SKM-1 (cell line): ENCODE results near the gene ZNF700.
"Not testable (repeated sequence)": the region's sequence is repeated elsewhere in the genome, so short reads cannot be mapped to it uniquely, and the experiment has no call there.

Experiments used
- DNase-seq: peaks from one replicate; lab custom pipeline; 2025; ENCODE audit not compliant: unreplicated experiment; lab: John Stamatoyannopoulos, UW

ZNF700 gene

DNA sequence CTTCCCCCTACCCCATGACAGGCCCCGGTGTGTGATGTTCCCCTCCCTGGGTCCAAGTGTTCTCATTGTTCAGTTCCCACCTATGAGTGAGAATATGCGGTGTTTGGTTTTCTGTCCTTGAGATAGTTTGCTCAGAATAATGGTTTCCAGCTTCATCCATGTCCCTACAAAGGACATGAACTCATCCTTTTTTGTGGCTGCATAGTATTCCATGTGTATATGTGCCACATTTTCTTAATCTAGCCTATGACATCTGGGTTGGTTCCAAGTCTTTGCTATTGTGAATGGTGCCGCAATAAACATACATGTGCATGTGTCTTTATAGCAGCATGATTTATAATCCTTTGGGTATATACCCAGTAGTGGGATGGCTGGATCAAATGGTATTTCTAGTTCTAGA, 13.5 kb downstream of the ZNF700 start:
- not testable (repeated sequence) for DNase-seq

DNA sequence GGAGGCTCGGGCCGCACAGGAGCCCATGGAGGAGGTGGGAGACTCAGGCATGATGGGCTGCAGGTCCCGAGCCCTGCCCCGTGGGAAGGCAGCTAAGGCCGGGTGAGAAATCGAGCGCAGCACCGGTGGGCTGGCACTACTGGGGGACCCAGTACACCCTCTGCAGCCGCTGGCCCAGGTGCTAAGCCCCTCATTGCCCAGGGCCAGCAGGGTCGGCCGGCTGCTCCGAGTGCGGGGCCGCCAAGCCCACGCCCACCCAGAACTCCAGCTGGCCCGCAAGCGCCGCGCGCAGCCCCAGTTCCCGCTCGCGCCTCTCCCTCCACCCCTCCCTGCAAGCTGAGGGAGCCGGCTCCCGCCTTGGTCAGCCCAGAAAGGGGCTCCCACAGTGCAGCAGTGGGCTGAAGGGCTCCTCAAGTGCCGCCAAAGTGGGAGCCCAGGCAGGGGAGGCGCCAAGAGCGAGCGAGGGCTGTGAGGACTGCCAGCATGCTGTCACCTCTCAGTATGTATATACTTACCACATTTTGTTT, 16.5 kb downstream of the ZNF700 start:
- DNase-seq, result not testable (repeated sequence)

DNA sequence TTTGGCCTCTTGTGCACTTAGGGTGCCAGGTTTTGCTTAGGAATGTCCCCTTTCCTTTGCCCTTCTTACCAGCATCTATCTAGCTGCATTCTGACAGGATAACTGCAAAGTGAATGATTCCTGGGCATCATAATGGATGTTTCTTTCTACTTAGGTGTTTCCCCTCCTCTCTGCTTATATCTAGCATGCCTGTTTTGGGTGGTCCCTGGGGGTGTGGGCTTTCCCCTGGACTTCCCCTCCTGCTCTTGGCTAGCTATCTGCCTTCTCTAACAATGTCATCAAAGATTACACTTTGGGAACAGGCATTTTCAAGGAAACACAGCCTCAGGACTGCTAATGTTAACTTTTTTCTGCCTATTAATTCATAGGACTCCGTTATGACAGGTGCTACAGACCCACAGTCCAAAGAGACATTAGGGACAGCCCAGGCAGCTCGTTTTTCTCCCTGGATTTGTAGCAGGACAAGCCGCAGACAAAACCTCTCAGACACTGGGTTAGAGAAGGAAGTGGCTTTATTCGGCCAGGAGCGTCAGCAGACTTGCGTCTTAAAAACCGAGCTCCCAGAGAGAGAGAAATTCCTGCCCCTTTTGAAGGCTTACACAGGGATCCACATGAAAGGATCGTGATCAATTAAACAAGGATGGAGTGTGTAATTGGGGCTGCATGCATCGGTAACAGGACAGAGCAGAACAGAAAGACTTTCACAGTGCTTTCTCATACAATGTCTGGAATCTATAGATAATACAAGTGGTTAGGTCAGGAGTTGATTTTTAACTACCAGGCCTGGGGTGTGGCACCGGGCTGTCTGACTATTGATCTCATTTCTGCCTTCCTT, 17.3 kb downstream of the ZNF700 start:
- no peak for DNase-seq

DNA sequence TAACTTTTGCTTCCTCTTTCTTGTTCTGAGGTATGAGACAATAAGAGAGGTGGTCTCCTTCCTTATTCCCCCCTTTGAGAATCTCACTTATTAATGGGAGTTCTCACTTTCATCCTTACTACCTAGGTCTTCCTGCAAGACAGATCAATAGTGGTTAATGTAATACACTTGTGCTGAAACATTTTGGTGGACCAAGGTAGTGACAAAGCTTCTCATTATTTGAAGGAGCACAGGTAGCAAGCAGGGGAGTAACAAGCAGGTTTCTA, 17.9 kb downstream of the ZNF700 start:
- no peak for DNase-seq

DNA sequence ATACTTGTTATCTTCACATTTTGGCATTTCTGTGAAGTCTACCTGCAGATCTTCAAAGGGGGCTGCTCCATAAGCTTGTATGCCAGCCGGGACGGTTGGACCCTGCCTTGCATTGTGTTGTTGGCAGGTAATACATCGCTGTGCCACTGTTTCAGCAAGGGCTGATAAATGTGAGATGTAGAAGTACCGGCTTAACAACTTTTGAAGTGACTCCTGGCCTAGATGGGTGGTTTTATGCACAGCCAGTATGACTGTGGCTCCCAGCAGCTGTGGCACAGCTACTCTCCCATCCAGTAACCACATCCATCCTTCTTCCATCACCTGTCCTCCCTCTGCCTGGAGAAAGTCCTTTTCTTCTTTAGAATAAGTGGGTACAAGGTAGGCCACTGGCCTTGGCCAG, 19.7 kb downstream of the ZNF700 start:
- DNase-seq, result no peak

DNA sequence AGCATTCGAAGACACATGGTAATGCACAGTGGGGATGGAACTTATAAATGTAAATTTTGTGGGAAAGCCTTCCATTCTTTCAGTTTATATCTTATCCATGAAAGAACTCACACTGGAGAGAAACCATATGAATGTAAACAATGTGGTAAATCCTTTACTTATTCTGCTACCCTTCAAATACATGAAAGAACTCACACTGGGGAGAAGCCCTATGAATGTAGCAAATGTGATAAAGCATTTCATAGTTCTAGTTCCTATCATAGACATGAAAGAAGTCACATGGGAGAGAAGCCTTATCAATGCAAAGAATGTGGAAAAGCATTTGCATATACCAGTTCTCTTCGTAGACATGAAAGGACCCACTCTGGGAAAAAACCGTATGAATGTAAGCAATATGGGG, 23.7 kb downstream of the ZNF700 start:
- DNase-seq, result no peak

DNA sequence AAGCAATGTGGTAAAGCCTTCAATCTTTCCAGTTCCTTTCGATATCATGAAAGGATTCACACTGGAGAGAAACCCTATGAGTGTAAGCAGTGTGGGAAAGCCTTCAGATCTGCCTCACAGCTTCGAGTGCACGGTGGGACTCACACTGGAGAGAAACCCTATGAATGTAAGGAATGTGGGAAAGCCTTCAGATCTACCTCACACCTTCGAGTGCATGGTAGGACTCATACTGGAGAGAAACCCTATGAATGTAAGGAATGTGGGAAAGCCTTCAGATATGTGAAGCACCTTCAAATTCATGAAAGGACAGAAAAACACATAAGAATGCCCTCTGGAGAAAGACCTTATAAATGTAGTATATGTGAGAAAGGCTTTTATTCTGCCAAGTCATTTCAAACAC, 24.3 kb downstream of the ZNF700 start:
- DNase-seq, result no peak

DNA sequence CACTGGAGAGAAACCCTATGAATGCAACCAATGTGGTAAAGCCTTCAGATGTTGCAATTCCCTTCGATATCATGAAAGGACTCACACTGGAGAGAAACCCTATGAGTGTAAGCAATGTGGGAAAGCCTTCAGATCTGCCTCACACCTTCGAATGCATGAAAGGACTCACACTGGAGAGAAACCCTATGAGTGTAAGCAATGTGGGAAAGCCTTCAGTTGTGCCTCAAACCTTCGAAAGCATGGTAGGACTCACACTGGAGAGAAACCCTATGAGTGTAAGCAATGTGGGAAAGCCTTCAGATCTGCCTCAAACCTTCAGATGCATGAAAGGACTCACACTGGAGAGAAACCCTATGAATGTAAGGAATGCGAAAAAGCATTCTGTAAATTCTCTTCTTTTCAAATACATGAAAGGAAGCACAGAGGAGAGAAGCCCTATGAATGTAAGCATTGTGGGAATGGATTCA, 24.7 kb downstream of the ZNF700 start:
- DNase-seq, result not testable (repeated sequence)

DNA sequence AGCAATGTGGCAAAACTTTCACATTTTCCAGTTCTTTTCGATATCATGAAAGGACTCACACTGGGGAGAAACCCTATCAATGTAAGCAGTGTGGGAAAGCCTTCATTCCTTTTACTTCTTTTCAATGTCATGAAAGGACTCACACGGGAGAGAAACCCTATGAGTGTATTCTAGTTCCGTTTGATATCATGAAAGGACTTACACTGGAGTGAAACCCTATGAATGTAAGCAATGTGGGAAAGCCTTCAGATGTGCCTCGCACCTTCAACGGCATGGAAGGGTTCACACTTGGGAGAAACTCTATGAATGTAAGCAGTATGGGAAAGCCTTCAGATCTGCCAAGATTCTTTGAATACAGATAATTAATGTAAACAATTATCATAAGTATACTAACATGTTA, 25.4 kb downstream of the ZNF700 start:
- no peak for DNase-seq

DNA sequence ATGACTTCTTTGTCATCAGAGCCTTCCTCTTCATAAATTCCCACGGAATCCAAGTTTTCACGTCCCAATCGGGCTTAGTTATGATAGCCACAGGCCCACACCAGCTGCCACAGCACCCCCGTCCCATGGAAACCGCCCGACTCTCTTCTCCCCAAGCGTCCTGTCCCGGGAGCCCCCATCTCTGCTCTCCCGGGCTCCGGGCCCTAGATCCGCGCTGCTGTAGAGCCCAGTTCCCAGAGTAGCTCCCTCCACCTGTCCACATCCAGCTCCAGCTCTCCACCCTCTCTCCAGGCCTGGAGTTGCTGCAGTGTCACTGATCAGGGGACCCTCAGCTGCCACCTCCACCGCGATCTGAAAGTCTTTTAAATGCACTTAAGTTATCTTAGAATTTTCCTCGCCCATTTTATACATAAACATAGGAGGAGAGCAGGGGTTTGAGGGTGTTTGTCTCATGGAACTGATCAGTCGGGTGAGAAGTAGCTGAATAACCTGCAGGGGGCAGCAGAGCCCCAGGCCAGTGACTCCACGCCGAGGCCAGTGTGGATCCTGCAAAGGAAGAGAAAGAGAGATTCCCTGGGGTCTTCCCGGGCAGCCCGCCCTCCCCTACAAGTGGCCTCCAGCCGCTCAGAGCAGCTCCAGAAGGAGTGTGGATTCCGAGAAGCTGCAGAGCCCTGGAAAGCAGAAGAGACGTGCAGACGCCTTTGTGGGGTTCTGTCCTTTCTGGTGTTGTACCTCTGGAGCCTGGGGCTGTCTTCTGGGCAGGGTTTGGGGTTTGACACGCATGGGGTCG, 38.9 kb downstream of the ZNF700 start:
- DNase-seq, result peak; percentile 60

DNA sequence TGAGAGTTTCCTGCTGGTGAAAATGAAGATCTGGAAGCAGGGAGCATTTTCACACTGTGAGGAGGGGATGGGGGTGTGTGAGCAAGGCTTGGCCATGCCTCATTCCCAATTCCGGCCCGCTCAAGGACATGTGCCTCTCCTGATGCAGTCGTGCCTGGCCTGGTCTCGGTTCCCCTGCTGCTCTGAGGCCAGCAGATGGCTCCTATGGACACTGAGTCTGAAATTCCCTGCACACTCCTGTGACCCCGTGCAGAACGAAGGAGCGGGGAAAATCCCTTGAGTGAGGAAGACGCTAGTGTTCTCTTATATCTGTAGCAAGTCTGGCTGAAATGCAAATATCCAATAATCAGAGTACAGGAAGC, 39.6 kb downstream of the ZNF700 start:
- DNase-seq, result no peak

DNA sequence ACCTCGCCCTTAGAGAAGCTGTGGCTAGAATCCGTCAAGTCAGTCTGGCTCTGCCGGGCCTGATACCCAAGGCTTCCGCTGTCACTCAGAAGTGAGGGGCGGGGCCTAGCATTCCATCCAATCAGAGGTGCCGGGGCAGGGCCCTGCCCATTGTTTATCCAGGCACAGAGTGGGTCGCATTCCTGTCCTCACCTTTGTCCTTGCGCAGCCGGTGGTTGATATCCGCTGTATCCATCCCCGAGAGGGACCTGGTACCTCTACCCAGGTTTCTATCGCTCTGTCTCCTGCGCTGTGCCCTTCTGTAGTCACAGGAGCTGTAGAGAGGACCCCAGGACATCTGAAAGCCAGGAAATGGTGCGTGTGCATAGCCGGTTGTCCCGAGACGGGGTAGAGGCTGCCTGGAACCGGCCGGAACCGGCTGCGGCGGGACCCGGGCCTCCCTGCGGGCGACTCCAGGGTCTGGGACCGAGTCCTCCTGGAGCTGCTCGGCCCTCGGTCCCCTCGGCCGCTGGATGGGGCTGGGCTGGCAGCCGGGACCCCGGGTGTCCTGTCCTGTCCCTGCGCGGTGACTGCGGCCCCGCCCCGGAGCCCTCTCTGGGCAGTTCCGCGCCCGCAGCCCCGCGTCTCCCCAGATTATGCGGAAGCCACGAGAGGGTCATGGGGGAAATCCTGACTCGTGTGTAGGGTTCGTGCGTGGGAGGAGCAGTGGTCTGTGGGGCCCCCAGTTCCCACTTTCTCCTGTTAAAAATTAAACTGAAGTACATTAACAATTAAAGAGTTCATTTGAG, 40.1 kb downstream of the ZNF700 start, which contains the start of gene ZNF763:
ZNF763 (plus strand) TSS at position 183 of the 788 bp plus-strand sequence; CDS start at position 352, 169 bp downstream.
- peak; percentile 86 for DNase-seq

DNA sequence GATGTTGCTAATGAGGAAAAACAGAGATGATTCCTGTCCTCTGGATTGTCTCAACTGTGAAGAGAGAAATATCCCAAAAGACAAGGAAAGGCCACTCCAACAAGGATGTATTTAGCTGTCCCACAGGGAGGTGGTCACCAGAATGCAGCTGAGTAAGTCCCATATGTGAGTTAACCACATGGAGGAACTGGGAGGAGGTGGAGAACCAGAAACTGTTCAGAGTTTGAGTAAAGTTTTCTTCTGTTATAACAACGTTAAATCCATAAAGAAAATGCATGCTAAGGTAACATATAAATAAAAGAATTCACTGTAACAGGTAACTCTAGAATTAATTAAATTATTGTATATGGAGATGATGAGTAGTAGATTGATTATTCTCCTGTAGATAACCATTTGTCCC, 45.3 kb downstream of the ZNF700 start:
- no peak for DNase-seq

DNA sequence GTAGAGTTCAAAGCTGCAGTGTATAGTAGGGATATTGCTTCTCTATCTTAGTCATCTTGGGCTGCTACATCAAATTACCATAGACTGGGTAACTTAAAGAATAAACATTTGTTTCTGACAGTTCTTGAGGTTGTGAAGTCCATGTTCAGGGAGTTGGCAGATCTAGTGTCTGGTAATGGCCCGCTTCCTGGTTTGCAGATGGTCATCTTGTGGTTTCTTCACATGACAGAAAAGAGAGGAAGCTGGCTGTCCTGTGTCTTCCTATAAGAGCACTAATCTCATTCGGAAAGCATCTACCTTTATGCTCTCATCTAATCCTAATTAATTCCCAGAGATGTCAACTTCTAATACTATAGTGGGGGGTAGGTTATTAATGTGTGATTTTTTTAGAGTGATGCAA, 46.1 kb downstream of the ZNF700 start:
- DNase-seq, result peak; percentile 6

DNA sequence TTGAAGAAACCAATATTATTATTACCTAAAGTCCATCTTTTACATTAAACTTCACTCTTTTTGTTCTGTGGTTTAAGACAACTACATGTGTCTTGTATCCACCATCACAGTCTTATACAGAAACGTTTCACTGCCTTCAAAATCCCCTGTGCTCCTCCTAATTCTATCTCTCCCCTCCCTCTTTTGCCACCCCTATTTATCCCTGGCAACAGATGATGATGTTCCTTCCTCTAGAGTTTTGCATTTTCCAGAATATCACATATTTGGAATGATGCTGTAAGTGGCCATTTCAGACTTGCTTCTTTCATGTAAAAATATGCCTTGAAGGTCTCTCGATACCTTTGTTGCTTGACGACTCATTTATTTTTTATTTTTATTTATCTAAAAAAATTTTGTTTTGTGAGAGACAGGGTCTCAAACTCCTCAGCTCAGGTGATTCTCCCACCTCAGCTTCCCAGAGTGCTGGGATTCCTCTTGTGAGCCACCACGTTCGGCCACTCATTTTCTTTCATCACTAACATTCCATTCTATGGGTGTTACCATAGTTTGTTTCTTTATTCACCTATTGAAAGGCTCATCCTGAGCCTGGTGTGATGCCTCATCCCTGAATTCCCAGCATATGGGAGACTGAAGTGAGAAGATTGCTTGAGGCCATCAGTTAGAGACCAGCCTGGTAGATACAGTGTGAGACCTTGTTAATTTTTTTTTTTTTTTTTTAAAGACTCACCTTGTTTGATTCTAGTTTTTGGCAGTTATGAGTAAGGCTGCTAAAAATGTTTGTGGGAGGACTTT, 48.3 kb downstream of the ZNF700 start:
- DNase-seq, result no peak

DNA sequence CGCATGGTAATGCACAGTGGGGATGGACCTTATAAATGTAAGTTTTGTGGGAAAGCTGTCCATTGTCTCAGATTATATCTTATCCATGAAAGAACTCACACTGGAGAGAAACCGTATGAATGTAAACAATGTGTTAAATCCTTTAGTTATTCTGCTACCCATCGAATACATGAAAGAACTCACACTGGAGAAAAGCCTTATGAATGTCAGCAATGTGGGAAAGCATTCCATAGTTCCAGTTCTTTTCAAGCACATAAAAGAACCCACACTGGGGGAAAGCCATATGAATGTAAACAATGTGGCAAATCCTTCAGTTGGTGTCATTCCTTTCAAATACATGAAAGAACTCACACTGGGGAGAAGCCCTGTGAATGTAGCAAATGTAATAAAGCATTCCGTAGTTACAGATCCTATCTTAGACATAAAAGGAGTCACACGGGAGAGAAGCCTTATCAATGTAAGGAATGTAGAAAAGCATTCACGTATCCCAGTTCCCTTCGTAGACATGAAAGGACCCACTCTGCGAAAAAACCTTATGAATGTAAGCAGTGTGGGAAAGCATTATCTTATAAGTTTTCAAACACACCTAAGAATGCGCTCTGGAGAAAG, 53.7 kb downstream of the ZNF700 start:
- no peak for DNase-seq

DNA sequence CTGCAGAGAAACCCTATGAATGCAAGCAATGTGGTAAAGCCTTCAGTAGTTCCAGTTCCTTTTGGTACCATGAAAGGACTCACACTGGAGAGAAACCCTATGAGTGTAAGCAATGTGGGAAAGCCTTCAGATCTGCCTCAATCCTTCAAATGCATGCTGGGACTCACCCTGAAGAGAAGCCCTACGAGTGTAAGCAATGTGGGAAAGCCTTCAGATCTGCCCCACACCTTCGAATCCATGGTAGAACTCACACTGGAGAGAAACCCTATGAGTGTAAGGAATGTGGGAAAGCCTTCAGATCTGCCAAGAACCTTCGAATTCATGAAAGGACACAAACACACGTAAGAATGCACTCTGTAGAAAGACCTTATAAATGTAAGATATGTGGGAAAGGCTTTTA, 54.6 kb downstream of the ZNF700 start:
- DNase-seq, result no peak

DNA sequence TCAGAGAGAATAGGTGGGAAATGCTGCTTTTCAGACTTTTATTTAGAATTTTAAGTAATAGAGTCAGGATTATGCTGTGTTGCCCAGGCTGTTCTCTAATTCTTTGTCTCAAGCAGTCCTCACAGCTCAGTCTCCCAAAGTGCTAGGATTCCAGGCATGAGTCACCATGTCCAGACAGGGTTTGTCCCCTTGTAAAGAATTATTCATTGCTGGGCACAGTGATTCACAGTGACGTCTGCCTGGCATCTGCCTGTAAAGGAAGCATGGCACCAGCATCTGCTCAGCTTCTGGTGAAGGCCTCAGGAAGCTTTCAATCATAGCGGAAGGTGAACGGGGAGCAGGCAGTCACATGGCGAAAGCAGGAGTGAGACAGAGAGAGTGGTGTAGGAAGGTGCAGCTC, 57.6 kb downstream of the ZNF700 start:
- no peak for DNase-seq

DNA sequence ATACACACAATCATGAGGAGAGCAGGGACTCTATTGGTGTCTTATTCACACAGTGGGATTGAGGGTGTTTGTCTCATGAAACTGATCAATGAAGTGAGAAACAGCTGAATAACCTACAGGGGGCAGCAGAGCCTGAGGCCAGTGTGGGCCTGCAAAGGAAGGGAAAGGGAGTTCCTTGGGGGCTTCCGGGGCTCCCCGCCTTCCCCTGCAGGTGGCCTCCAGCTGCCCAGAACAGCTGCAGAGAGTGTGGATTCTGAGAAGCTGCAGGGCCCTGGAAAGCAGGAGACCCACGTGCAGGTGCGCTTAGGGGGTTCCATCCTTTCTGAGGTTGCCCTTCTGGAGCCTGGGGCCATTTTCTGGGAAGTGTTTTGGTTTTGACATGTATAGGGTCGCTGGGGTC, 60.1 kb downstream of the ZNF700 start:
- DNase-seq, result no peak

DNA sequence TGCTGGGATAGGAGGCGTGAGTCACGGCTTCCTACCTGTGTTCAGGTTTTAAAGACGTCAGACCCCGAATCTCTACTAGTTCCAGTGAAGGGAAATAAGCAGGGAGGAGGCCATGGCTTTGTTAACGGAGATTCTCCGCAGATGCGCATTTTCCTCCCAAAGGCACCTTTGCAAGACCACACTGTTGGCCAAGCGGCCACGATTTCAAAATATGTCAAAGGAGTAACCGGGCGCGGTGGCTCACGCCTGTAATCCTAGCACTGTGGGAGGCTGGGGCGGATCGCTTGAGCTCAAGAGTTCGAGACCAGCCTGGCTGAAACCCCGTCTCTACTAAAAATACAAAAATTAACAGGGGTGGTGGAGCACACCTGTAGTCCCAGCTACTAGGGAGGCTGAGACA, 61.8 kb downstream of the ZNF700 start:
- no peak for DNase-seq
